T1000 (cell line): Measurements from ENCODE around the gene TNS3.
"Not testable (repeated sequence)": the region's sequence is repeated elsewhere in the genome, so short reads cannot be mapped to it uniquely, and the experiment has no call there.

Experiments used
- DNase-seq: peaks from one replicate; lab custom pipeline; 2025; ENCODE audit warnings: mixed read lengths; lab: John Stamatoyannopoulos, UW

Gene TNS3

DNA sequence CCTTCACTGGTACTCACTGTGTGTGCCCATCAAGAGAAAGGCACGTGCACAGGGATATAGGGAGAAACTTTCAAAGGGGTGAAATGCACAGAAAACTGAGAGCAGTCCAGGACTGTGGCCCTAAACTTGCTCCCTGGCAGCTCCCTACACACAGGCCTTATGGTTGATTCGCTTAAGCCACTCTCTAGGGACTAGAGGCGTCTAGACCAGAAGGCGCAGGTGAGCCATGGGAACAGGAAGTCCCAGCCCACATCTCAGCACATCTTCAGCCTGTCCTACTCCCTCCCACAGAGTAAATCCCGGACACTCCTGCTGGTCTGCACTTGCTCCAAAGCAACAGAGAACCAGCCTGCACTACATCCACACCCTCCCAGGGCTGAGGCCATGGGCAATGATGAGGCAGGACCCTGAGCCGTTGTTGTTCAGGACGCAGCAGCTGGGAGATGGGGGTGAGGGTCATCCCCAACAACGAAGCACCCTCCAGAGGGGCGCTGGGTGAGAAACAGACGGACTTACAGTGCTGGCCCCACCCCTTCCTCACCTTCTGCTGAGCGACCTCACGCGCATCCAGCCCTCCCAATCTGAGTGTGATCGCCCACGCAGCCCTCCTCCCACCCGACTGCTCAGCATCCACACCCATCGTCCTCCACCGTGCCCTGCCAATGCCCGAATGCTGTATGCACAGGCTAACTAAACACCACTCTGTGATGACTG, 109.3 kb downstream of the TNS3 start:
- DNase-seq = no peak

DNA sequence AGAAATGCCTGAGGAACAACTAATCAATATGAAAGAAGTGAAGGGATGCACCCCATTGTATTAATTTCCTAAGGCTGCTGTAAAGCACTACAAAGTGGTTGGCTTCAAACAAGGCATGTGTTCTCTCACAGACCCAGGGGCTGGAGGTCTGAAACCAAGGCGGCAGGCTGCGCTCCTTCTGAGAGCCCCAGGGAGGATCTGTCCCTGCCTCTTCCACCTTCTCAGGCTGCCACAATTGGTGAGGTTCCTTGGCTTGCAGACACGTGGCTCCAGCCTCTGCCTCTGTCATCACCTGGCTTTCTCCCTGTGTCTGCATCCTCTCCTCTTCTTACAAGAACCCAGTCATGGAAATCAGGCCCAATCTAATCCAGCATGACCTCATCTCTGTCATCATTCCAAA, 110.1 kb downstream of the TNS3 start:
- DNase-seq = no peak

DNA sequence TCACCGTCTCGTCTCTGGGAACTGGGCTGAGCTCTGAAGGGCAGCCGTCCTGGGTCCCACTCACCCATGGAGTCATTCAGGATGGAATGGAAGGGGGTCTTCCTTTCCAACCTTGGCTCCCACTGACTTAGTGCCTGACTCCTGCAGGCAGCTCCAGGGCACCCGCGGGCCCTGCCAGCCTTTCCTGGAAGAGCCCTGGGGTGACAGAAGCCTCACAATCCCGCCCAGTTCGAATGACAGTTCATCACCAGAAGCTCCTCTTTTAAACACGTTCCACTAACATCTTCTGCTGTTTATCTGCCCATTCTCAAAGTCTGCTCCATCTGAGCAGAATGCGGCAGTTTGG, 110.6 kb downstream of the TNS3 start:
- DNase-seq = no peak

DNA sequence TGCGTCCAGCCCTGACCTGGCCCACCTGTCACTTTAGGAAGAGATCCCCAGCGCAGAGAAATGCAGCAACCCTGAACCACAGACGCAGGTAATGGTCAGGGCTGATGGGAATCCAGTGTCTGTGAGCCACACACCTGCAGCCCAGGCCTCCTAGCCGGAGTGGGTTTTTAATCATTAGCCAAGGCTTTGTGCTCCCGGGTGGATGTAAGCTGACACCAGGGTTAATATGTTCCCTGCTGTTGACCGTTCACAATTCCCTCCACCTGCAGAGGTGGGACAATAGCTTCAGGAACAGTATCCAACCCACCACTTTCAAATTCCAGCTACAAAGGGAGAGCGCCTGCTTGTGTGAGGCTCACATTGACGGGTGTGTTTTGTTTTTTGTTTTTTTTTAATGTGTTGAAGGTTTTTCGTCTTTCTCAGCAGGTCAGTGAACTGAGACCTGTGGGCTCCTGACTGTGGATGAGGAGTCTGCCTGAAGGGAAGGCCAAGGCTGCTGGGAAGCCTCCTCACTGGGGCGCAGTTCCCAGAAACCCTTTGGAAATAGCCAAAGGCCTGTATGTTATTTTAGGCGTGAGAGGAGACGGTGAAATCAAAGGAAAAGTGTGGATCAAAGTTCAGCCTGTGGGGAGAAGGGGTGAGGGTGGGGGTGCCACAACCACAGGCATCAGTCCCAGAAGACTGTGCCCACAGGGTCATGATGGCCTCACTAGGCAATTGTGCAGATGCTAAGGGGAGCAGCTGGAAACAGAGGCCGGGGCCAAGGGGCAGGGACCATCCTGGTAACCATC, 111.1 kb downstream of the TNS3 start:
- DNase-seq = no peak

DNA sequence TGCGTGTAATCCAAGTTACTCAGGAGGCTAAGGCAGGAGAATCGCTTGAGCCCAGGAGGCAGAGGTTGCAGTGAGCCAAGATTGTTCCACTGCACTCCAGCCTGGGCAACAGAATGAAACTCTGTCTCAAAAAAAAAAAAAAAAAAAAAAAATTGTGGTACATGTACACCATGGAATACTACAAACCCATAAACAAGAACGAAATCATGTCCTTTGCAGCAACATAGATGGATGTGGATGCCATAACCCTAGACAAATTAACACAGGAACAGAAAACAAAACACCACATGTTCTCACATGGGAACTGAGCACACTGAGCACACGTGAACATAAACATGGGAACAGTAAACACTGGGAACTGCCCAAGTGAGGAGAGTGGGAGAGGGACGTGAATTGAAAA, 112.1 kb downstream of the TNS3 start:
- not testable (repeated sequence) for DNase-seq

GRCh38 chr7:47466832-47467231, 115.1 kb downstream of the TNS3 start:
- no peak for DNase-seq

DNA sequence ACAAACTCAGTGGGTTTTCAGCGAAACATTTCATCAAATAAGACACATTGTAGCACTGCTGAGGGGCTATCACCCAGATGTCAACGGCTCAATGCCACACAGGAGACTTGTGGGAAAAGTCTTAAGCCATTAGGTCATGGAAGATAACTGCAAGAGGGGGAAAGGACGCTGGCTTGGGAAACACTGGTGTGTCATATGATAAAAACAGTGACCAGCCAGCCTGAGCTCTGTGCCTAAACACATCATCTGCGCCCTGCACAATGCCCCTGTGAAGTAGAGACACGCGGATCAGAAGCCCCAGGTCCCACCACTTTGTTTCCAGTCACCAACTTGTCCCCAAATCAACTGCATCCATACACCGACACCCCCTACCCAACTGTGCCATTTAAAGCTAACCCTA, 116.7 kb downstream of the TNS3 start:
- DNase-seq = no peak

DNA sequence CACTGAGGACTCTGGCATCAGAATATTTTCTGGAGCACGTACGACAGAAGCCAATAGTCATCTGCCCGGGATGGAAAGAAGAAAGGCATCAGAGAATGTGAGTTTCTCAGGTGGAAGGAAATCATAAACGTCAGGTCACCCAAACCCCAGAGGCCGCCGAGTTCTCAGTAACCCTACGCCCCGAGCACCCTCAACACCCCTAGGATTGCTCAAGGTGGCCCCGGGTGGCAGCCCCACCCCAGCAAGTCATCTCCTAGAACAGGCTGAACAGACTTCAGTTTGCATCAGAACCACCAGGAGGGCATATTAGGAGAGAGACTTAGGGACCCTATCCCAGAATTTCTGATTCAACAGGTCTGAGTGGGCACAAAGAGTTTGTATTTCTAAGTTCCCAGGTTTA, 117.6 kb downstream of the TNS3 start:
- DNase-seq = no peak

DNA sequence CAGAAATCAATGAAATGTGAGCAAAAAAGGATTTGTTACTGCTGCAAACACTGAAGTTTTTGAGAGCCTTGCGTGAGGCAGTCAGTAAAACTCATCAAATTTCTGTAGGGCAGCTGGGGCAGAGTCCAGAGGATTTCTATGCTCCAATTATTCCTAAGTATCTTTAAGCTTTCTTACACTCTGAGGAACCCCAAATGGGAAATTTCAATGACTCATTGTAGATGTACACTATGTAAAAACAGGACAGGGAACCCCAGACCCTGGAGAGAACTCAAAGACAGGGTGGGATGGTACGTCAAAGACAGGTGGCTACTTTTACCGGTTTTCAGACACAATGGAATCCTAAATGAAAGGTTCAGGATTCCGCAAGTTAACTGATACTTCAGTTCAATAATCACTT, 120.2 kb downstream of the TNS3 start:
- no peak for DNase-seq

GRCh38 chr7:47461161-47461560, 120.8 kb downstream of the TNS3 start:
- no peak for DNase-seq

GRCh38 chr7:47460251-47460989, 121.5 kb downstream of the TNS3 start:
- DNase-seq = no peak

DNA sequence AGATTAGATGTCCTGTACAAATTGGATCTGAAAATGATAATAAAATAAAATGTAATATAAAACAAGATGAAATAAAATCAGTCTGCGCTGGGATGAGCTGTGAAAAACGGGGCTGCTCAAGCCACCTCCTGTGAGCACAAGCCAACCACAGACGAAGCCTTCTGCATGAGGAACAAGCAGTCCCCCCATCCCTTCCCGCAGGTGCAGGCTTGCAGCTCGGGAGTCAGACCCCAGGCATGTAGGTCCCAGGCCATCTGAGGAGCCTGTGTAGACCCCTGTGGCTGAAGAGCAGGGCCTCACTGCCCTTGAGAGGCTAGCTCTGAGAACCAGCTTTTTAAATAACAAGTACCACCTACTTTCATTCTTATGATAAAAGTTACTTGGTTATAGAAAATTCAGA, 123.4 kb downstream of the TNS3 start:
- no peak for DNase-seq

- DNase-seq = peak; percentile 27
Observed at GRCh38 chr7:47458057-47458456, 123.9 kb downstream of the TNS3 start.

GRCh38 chr7:47456210-47456955, 125.5 kb downstream of the TNS3 start:
- DNase-seq = no peak

GRCh38 chr7:47455872-47456185, 126.1 kb downstream of the TNS3 start:
- no peak for DNase-seq

DNA sequence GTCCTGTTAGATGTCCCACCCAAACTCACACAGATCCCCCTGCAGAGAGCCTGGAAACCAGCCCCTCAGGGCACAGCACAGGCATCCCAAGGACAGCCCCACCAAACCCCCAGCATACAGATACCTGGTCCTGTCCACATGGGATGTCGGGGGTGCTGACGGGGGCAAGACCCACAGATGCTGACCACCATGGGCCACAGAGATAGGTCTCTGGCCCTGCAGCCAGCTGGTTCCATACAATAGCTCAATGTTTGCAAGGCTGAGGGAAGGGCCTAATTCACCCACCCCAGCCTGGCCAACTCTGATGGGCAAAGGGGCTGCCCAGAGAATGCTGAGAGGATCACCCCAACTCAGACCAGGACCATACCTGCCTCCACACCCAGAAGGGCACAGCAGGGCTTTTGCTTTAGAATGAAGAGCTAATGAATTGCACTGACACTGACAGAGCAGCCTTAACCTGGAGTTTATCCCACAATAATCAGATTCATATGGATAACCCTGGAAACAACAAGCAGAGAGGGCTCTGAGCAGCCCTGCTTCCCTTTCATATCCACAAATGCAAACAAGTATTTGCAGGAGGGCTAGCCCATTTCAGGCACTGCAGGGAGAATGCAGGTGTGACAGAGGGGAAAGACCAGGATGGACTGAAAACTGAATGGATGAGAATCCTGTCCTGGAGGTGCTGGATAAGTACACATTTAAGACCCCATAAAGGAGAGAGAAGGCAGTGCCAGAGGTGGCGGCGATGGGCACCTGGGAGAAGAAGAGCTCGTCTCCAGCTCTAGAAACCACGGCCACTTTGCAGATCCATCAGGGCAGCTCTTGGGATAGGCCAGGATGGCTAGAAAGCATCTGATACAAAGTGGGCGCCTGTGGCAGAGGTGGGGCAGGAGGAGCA, 126.7 kb downstream of the TNS3 start:
- no peak for DNase-seq

DNA sequence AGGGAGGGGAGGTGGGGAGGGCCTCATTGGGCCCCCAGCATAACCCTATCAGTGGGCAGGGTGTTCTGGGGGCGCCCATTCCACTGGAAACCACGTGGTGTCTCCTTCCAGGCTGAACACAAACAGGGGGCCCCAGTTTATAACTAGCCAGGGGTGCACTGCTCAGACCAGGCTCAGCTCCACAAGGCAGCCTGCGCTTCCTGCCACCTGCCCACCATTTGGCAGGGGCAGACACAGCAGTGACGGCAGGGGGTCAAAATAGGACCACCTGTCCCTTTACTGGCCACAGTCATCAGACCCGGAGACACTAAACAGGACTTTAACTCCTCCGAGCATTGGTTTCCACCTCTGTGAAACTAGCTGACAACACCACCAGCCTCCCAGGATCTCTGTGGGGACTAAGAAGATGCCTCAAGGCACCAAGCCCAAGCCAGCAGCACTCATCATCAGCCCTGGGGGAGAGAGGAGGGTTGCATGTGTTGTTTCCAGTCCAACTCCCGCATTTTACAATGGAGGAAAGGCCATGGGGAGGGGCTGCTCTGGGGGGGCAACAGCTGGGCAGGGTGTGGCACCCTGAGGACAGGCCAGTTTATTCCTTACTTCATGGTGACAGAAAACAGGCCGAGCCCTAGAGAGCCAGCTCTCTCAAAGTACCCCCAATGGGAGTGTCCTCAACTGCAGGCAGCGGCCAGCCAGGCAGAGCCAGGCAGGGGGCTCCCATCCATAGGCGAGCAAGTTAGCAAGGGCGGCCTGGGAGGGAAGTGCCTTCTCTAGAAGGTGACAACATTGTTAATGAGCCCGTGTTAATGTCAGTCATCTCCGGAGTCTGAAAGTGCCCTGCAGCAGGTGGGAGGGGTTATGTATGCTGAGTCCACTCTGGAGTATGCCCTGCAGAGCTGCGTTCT, 127.6 kb downstream of the TNS3 start:
- peak; percentile 49 for DNase-seq

GRCh38 chr7:47453093-47454061, 128.5 kb downstream of the TNS3 start:
- peak; percentile 65 for DNase-seq

GRCh38 chr7:47452715-47453092, 129.2 kb downstream of the TNS3 start:
- no peak for DNase-seq
